Astrocyte of the spinal cord (primary cell): Measurements from ENCODE around the gene MEIS2.

Source experiments
- DNase-seq: peaks from one replicate; pipeline ENCODE4 v3.0.0; 2011; ENCODE audit warnings: low read depth, low spot score
- H3K4me3 ChIP-seq: 2 replicates; pipeline ENCODE4 v1.5.1; 2011; ENCODE audit warnings: low read depth, mild to moderate bottlenecking, low read length, moderate library complexity
- in situ Hi-C: cut with HindIII; loops from 2 replicates; pipeline ENCODE4 v1.10.0; 2017; ENCODE audit warnings: low sequenced_read_pairs
- TF ChIP-seq, protein P1 (sequence below): IDR thresholded peaks from 2 replicates; pipeline ENCODE4 v1.5.1; 2012; ENCODE audit warnings: low read depth, mild to moderate bottlenecking, low read length, inconsistent platforms

MEIS2 gene

DNA sequence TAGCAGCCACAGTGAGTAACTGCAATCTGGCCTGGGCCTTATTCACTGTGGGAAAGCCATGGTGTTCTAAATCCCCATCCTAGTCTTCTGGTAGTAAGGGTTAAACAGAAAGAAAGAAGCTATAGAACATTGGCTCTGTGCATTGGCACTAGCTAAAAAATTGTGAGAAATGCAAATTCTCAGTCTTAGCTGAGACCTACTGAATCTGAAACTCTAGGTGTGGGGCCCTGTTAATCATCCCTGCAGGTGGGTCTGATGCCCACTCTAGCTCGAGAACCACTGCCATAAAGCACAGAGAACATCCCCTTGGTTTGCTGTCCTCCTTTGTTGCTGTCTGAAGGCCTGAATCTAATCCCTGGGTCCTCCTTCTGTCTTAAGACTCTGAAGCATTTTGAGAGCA lies 59.3 kb downstream of the MEIS2 start:
- in situ Hi-C loops: no loop called here
- no peak overlapping the region for H3K4me3 ChIP-seq
- TF ChIP-seq, protein P1, sequence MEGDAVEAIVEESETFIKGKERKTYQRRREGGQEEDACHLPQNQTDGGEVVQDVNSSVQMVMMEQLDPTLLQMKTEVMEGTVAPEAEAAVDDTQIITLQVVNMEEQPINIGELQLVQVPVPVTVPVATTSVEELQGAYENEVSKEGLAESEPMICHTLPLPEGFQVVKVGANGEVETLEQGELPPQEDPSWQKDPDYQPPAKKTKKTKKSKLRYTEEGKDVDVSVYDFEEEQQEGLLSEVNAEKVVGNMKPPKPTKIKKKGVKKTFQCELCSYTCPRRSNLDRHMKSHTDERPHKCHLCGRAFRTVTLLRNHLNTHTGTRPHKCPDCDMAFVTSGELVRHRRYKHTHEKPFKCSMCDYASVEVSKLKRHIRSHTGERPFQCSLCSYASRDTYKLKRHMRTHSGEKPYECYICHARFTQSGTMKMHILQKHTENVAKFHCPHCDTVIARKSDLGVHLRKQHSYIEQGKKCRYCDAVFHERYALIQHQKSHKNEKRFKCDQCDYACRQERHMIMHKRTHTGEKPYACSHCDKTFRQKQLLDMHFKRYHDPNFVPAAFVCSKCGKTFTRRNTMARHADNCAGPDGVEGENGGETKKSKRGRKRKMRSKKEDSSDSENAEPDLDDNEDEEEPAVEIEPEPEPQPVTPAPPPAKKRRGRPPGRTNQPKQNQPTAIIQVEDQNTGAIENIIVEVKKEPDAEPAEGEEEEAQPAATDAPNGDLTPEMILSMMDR: no peak
- DNase-seq: no peak

DNA sequence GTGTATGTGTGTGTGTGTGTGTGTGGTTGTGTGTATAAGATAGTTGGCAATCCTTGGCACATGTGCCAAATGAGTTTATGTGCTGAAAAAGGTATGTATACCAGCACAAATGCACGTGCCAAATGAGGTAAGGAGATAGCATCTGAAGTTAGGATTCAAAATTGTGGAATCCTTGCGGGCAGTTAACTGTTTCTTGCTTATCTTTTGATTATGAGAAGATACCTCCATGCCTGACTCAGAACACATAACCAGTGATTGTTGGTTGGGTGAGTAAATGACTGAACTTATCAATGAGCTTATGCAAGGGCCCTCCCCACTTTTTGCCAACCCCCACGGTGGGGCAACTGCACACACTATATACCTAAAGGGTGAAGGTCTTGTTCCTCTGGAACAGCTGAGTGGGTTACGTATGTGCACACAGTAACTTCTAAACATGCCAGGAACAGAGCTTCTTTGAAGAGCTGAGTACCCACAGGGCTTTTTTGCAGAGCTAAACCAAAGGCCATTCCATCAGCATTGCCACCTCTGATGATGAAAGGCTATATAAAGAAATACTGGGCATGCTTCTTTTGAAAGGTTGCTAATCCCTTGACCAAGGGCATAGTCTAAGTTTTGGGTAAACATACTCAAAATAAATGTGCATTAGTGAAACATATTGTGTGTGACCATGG lies 60.1 kb downstream of the MEIS2 start:
- DNase-seq: no peak
- no peak overlapping the region for H3K4me3 ChIP-seq
- TF ChIP-seq, protein P1: no peak
- in situ Hi-C loops: no loop called here

DNA sequence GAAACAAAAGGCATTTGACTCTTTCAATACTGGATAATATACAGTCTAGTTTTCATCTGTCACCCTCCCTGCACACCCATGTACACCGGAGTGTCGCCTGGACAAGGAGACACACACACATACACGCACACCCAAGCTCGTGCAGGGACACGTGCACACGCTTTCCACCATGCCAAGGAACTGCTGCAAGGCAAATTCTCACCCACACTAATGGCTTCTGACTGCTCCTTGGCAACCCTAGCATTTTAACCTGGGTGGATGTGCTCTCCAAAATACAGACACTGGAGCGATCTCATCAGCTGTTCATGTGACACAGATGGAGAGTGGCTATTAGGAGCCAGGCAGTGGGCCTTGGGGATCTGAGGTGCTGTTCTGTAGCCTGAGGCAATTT lies 61.6 kb downstream of the MEIS2 start:
- DNase-seq: no peak
- in situ Hi-C loops: no loop called here
- TF ChIP-seq, protein P1: no peak
- no peak overlapping the region for H3K4me3 ChIP-seq

DNA sequence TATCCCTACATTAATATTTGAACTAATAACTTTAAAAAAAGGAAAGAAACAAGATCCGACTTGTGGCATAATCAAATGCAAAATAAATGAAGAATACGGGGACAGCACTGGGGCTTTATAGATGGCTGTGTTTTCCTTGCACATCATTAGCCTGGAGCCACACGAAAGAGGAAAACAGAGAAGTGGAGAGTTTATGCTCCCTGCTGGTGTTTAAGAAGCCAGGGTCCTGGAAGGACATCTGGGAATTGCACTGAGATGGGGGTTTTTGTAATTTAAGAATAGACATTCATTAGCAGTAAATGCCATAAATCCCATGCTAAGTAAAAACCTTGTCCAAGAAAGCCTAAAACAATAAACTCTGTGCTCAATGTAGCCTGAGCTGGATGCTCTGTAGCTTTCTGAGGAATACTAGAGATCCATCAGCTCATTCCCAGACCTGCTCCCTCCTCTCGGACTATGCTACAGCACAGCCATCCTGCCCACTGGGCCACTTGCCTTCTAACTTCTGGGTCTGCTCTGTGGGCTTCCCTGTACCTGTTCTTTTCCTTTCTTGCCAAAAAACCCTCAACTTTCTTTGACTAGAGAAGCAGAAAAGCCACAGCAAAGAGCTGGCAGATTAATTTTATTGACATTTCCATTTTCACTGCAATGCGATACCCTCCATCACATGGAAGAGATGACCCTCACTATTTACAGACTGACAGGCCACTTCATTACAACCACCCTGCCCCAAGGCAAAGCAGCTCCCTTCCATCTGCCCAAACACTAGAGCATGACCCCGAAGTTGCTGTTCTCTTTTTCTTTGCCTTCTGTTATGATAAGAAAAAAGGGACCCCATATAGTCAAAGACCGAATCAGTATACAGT lies 62.3 kb downstream of the MEIS2 start:
- TF ChIP-seq, protein P1: no peak
- H3K4me3 ChIP-seq: no peak overlapping the region
- in situ Hi-C loops: no loop called here
- no peak for DNase-seq

DNA sequence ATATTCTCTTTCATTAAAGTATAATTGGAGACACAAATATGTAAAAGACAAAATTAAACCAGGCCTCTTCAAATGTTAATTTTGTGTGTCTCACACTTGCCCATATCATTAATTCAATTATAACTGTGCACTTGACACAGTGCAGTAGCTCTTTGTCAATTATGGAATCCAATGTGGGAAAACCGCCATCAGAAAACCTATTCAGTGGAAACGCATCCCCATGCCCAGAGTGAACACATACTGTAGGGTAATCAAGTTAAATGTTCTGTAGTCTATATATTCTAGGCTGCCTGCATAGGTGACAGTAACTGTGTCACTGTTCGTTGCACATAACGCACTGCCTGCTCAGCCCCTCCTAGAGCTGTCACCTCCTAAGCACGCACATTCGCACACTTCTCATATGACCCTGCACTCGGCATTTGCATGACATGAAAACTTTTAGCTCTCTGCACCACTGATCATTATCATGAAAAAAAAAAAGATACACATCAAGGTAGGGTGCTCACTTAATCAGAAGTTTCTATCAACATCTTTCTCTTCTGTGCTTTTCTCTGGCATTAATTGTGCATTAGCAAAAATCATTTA lies 63.2 kb downstream of the MEIS2 start:
- no peak overlapping the region for H3K4me3 ChIP-seq
- TF ChIP-seq, protein P1: no peak
- DNase-seq: no peak
- in situ Hi-C loops: no loop called here

DNA sequence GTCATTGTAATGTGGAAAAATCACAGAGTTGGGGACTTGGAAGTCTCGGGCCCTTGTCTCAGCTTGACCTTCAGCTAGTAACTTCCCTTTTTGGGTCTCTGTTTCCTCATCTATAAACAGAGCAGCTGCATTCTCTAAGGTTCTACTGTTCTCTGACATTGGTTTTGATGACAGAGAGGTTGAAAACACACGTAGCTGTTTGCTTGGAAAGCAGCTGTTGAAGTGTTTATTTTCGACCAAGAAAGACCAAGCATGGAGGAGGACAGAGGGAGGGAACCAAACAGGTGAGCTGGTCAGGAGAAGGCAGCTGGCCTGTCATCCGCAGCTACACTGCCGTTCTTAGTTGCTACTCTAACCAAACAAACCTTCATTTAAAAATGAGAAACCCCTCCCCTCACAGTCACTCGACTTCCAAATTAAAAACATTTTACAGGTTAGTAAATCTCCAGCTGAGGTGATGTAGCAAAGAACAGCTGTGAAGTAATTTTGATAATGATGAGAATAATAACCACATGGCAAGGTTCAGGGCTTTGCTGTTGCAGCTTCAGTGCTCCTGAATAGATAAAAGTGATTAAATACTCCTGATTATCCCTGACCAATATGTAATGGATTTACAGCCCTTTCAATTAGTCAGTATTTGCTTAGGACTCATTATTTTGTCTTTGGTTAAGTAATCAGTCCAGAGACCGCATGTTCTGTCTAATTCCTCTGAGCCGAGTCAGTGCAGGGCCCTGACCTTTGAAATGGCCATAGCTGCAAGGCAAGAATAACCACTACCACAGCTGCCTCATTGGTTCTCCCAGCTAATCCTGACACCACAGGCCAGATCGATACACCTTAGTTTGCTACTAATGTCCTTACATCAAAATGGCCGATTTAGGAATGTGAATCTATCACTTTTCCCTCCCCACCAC lies 65.3 kb downstream of the MEIS2 start:
- H3K4me3 ChIP-seq: no peak overlapping the region
- DNase-seq: no peak
- TF ChIP-seq, protein P1: no peak
- in situ Hi-C loops: no loop called here
